BJ (cell line): ENCODE results near the gene BMI1. TPM values are rescaled to one million over a fixed set of nuclear protein-coding genes. Genes with fewer than 3 reads are reported as not detected.

ENCODE experiments used
- CTCF ChIA-PET: fragments of 350-600 bp; formaldehyde crosslinking; extraction: SDS; loops from one replicate; lab custom pipeline; 2021; ENCODE audit warnings: antibody characterized with exemption, inconsistent platforms; lab: Yijun Ruan, JAX
- POLR2A ChIA-PET: fragments of 300-600 bp; sonication (Branson Sonifier 250); formaldehyde crosslinking; extraction: SDS; loops from one replicate; lab custom pipeline; 2021; ENCODE audit warnings: antibody characterized with exemption; lab: Charles Lee
- DNase-seq: peaks from one replicate; pipeline ENCODE4 v3.0.0-alpha.2; 2011; ENCODE audit warnings: low read depth
- H3K27me3 ChIP-seq: 2 replicates; pipeline ENCODE4 v1.6.0; 2011; ENCODE audit warnings: low read length; ENCODE audit not compliant: control insufficient read depth, insufficient read depth
- H3K36me3 ChIP-seq: 2 replicates; pipeline ENCODE4 v1.5.1; 2011; ENCODE audit warnings: low read length; ENCODE audit not compliant: control insufficient read depth, insufficient read depth
- H3K4me3 ChIP-seq: 2 replicates; pipeline ENCODE4 v1.5.1; 2011; ENCODE audit warnings: low read depth, mild to moderate bottlenecking, control low read depth, low read length
- polyA plus RNA-seq: library from polyadenylated mRNA; depleted of rRNA; stranded (reverse); fragments of >200 nt; gene quantifications from 2 replicates; pipeline ENCODE4 v1.2.3, GENCODE V29; 2011
- TF ChIP-seq, protein P1 (sequence below): IDR thresholded peaks from 2 replicates; pipeline ENCODE4 v1.5.1; 2011; ENCODE audit warnings: low read depth, mild to moderate bottlenecking, control low read depth, inconsistent platforms, low read length, moderate library complexity; ENCODE audit not compliant: insufficient read depth

The BMI1 gene
- polyA plus RNA-seq, 1 experiment, result 20.3 TPM

DNA sequence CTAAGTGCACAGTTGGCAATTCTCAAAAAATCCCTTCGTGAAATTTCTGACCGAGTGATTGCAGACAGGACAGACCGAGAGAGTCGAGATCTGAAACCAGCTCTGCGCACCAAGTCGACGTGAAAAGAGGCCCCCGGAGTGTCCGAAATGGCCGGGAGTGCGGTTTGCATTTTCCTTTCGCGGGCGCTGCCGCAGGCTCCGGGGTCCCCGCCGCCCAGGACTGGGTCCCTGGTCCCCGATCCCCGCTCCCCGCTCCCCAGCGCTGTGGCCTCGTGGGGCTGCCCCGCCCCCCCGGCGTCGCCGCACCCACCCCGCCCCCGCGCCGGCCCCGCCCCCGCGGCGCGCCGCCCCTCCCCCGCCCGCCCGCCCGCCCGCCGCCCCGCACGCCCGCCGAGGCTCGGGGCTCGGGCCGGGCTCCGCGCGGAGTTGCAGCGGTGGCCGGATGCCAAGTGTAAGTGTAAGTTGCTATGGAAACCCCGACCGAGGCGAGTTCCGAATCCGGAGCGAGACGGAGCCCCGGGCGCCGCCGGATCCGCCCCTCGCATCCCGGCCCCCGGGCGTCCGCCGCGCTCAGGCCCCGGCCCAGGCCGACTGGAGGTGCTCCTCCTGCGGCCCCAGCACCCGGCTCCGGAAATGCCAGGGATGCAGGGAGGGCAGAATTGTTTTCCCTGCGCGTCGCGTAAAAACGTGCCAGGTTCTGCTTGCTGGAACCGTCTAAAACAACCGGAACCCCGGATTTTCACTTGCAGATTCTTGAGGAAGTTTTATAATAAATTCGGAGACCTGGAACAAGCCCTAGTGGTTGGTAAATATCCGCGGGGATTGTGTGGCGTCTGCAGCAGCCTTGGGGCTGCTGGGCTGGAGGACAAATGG is 4.6 kb downstream of the BMI1 start:
- ChIA-PET POLR2A (interaction anchor here (0.6 kb wide), 1 partner anchor 10 kb away, joined by 3 read pairs; no protein-coding TSS in a partner anchor), CTCF (interaction anchor here (1.4 kb wide), 1 partner anchor 12 kb away, joined by 3 read pairs; no protein-coding TSS in a partner anchor)
- peaks cover 4% of the 10 kb centered on the region for H3K36me3 ChIP-seq
- H3K4me3 ChIP-seq, result peak overlapping the region; percentile 57
- no peak for DNase-seq
- peaks cover 14% of the 10 kb centered on the region for H3K27me3 ChIP-seq
- TF ChIP-seq, protein P1, sequence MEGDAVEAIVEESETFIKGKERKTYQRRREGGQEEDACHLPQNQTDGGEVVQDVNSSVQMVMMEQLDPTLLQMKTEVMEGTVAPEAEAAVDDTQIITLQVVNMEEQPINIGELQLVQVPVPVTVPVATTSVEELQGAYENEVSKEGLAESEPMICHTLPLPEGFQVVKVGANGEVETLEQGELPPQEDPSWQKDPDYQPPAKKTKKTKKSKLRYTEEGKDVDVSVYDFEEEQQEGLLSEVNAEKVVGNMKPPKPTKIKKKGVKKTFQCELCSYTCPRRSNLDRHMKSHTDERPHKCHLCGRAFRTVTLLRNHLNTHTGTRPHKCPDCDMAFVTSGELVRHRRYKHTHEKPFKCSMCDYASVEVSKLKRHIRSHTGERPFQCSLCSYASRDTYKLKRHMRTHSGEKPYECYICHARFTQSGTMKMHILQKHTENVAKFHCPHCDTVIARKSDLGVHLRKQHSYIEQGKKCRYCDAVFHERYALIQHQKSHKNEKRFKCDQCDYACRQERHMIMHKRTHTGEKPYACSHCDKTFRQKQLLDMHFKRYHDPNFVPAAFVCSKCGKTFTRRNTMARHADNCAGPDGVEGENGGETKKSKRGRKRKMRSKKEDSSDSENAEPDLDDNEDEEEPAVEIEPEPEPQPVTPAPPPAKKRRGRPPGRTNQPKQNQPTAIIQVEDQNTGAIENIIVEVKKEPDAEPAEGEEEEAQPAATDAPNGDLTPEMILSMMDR, result 0 out of 2 replicates have a peak, but pooled peaks have one; percentile 12

GRCh38 chr10:22326145-22326702 is 5.3 kb downstream of the BMI1 start:
- Histone ChIP-seq H3K4me3 (peak overlapping the region; percentile 57), H3K36me3 (peaks cover 4% of the 10 kb centered on the region), H3K27me3 (peaks cover 14% of the 10 kb centered on the region)
- CTCF ChIA-PET, result interaction anchor here (1.4 kb wide), 1 partner anchor 12 kb away, joined by 3 read pairs; no protein-coding TSS in a partner anchor
- DNase-seq, result no peak
- TF ChIP-seq, protein P1, result no peak
- POLR2A ChIA-PET, result no interaction called here

DNA sequence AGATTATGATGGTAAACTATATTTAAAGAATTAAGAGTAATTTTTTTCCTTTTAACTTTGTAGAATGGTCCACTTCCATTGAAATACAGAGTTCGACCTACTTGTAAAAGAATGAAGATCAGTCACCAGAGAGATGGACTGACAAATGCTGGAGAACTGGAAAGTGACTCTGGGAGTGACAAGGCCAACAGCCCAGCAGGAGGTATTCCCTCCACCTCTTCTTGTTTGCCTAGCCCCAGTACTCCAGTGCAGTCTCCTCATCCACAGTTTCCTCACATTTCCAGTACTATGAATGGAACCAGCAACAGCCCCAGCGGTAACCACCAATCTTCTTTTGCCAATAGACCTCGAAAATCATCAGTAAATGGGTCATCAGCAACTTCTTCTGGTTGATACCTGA is 8.3 kb downstream of the BMI1 start:
- Histone ChIP-seq H3K27me3 (no peaks in the 10 kb centered on the region; the same call in none of the 2 replicates), H3K4me3 (no peak overlapping the region), H3K36me3 (peaks cover 4% of the 10 kb centered on the region)
- POLR2A ChIA-PET, result no interaction called here
- TF ChIP-seq, protein P1, result no peak
- no peak for DNase-seq
- CTCF ChIA-PET, result no interaction called here

DNA sequence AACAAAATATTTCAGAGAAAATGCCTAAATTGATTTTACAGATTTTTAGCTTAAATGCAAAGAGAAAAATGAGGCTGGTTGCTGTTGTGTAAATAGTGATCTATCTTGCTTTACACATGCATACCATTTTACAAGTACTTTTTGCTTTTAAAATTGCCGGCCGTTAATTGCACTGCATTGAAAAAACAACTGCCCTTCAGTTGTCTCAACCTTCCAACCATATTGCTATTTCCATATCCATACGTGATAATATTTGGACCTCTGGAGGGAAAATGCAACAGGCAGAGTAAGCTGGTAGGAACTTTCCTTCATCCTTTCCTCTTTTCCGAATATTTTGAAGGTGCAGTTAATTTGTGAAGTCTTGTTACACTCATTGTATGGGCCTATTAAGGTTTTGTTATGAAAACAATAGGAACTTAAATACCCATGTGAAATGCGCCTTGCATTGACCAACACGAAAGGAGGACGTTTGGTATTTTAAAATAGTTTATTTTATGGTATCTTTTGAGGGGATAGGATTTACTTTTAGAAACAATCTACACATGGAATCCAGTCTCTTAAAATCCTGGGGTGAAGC is 11.3 kb downstream of the BMI1 start:
- TF ChIP-seq, protein P1, result no peak
- DNase-seq, result no peak
- no peak overlapping the region for H3K4me3 ChIP-seq
- POLR2A ChIA-PET, result no interaction called here
- peaks cover 26% of the 10 kb centered on the region for H3K27me3 ChIP-seq
- CTCF ChIA-PET, result no interaction called here
- peaks cover 4% of the 10 kb centered on the region for H3K36me3 ChIP-seq
